GM12878 (cell line): ENCODE data around the gene DUSP7. TPM values are rescaled to one million over a fixed set of nuclear protein-coding genes. Genes with fewer than 3 reads are reported as not detected.
A peak's percentile ranks its signal among the peaks of the same experiment; 100 is the strongest.

Experiments used
- ATAC-seq: fragments of 200-7000 bp; cut with Tn5 transposase; 3 replicates; pipeline ENCODE4 v1.9.1; 2020; ENCODE audit warnings: mild to moderate bottlenecking, moderate library complexity
- BruUV-seq: library from RNA; stranded (reverse); fragments of 400-500 nt; replicated peaks from 2 replicates; lab custom pipeline; 2021; lab: Mats Ljungman, UMichigan
- CTCF ChIA-PET: fragments of 300-600 bp; sonication (Branson Sonifier 250); formaldehyde crosslinking; extraction: SDS; loops from one replicate; lab custom pipeline; 2021; ENCODE audit warnings: inconsistent platforms; lab: Yijun Ruan, JAX
- POLR2A ChIA-PET: fragments of 350-600 bp; formaldehyde crosslinking; extraction: SDS; loops from one replicate; lab custom pipeline; 2021; ENCODE audit warnings: inconsistent platforms; lab: Charles Lee
- RAD21 ChIA-PET: fragments of 300-600 bp; sonication (Branson Sonifier 250); formaldehyde crosslinking; loops from one replicate; lab custom pipeline; 2023; ENCODE audit warnings: antibody characterized with exemption; ENCODE audit not compliant: unreplicated experiment; lab: Charles Lee
- SMC1A ChIA-PET: fragments of 300-600 bp; sonication (Branson Sonifier 250); formaldehyde crosslinking; loops from one replicate; lab custom pipeline; 2023; ENCODE audit not compliant: unreplicated experiment, uncharacterized antibody; lab: Charles Lee
- DNase-seq: peaks from one replicate; pipeline ENCODE4 v3.0.0-alpha.2; 2011; ENCODE audit warnings: low read depth, low spot score
- FAIRE-seq: peaks from 3 replicates; lab custom pipeline; 2011; peaks lifted over from hg19 to GRCh38; lab: Jason Lieb, UNC
- H2AFZ ChIP-seq: 2 replicates; pipeline ENCODE4 v1.6.0; 2011; ENCODE audit warnings: low read depth, low read length, control low read depth; ENCODE audit not compliant: control insufficient read depth
- H3K27ac ChIP-seq: 2 replicates; pipeline ENCODE4 v1.5.1; 2011; ENCODE audit warnings: control low read depth; ENCODE audit not compliant: control insufficient read depth, insufficient read depth
- H3K27me3 ChIP-seq, 2 experiments: replicated peaks in 1 of 2; 2 replicates each; pipeline versions ENCODE4 v1.6.0 to v1.6.1; 2011; ENCODE audit warnings: low read length in 1 of 2; ENCODE audit not compliant: control insufficient read depth in 2 of 2, insufficient read depth in 2 of 2
- H3K36me3 ChIP-seq, 2 experiments: 2 replicates each; pipeline ENCODE4 v1.5.1; 2011; ENCODE audit warnings: low read length in 1 of 2; ENCODE audit not compliant: control insufficient read depth in 2 of 2, insufficient read depth in 2 of 2
- H3K4me1 ChIP-seq: 2 replicates; pipeline ENCODE4 v1.6.1; 2011; ENCODE audit warnings: mild to moderate bottlenecking, low read length, moderate library complexity, mixed read lengths; ENCODE audit not compliant: control insufficient read depth, insufficient read depth
- H3K4me2 ChIP-seq: 2 replicates; pipeline ENCODE4 v1.6.0; 2011; ENCODE audit warnings: control low read depth; ENCODE audit not compliant: control insufficient read depth, insufficient read depth
- H3K4me3 ChIP-seq: fragments of 200-600 bp; sonication (generic); 2 replicates; pipeline ENCODE4 v1.5.1; 2016
- H3K79me2 ChIP-seq: 2 replicates; pipeline ENCODE4 v1.6.0; 2011; ENCODE audit warnings: low read length; ENCODE audit not compliant: control insufficient read depth, insufficient read depth
- H3K9ac ChIP-seq: 2 replicates; pipeline ENCODE4 v1.8.0; 2011; ENCODE audit warnings: low read length, control low read depth, mixed read lengths; ENCODE audit not compliant: control insufficient read depth, insufficient read depth
- H3K9me3 ChIP-seq: replicated peaks from 3 replicates; pipeline ENCODE4 v1.5.1; 2011; ENCODE audit warnings: mild to moderate bottlenecking, low read length; ENCODE audit not compliant: control insufficient read depth, insufficient read depth
- H4K20me1 ChIP-seq: 2 replicates; pipeline ENCODE4 v1.6.0; 2011; ENCODE audit not compliant: control insufficient read depth, insufficient read depth
- BHLHE40 ChIP-seq, 2 experiments: fragments of 450-650 bp in 1 of 2; IDR thresholded peaks; 2 replicates each; pipeline ENCODE4 v1.6.1; 2011 to 2017; ENCODE audit warnings: low read depth in 2 of 2, borderline replicate concordance in 1 of 2, improper control_type of control experiment in 1 of 2, low read length in 1 of 2, mild to moderate bottlenecking in 1 of 2
- ETV6 ChIP-seq, 2 experiments: fragments of 450-650 bp in 1 of 2; IDR thresholded peaks in 1 of 2; conservative IDR thresholded peaks in 1 of 2; 2 replicates each; pipeline ENCODE4 v1.6.1; 2014; ENCODE audit warnings: antibody characterized with exemption in 1 of 2, borderline replicate concordance in 1 of 2, low read depth in 1 of 2, mild to moderate bottlenecking in 1 of 2, moderate library complexity in 1 of 2
- GATAD2B ChIP-seq: fragments of 450-650 bp; conservative IDR thresholded peaks from 2 replicates; pipeline ENCODE4 v1.6.1; 2017; ENCODE audit warnings: low read depth, mild to moderate bottlenecking, moderate library complexity
- JUND ChIP-seq: IDR thresholded peaks from 2 replicates; pipeline ENCODE4 v1.6.1; 2012; ENCODE audit warnings: low read depth, mild to moderate bottlenecking, low read length, improper control_type of control experiment, moderate library complexity
- KLF5 ChIP-seq: fragments of 450-650 bp; IDR thresholded peaks from 2 replicates; pipeline ENCODE4 v1.6.1; 2014; ENCODE audit warnings: mild to moderate bottlenecking; ENCODE audit not compliant: partially characterized antibody
- MYB ChIP-seq: fragments of 150-350 bp; IDR thresholded peaks from 2 replicates; pipeline ENCODE4 v1.6.1; 2014; ENCODE audit warnings: mild to moderate bottlenecking, low read depth, low read length, borderline replicate concordance
- NFIC ChIP-seq: IDR thresholded peaks from 2 replicates; pipeline ENCODE4 v1.6.1; 2012; ENCODE audit warnings: low read depth, mild to moderate bottlenecking, inconsistent platforms, low read length, moderate library complexity
- RAD21 ChIP-seq: IDR thresholded peaks from 2 replicates; pipeline ENCODE4 v1.6.1; 2011; ENCODE audit warnings: mild to moderate bottlenecking, low read depth, low read length, moderate library complexity; ENCODE audit not compliant: insufficient read depth
- RCOR1 ChIP-seq: conservative IDR thresholded peaks from 2 replicates; pipeline ENCODE4 v1.6.1; 2012; ENCODE audit warnings: low read depth, low read length, improper control_type of control experiment
- SPI1 ChIP-seq: IDR thresholded peaks from 2 replicates; pipeline ENCODE4 v1.6.1; 2011; ENCODE audit warnings: low read depth, mild to moderate bottlenecking, low read length, moderate library complexity, borderline replicate concordance; ENCODE audit not compliant: insufficient read depth
- WGBS: methylation state at CpG from one replicate; pipeline ENCODE4 v1.1.6; 2016; ENCODE audit warnings: low lambda C conversion rate; ENCODE audit not compliant: insufficient replicate concordance, insufficient coverage; ENCODE audit errors: missing lambda C conversion rate; 5-methylcytosine and 5-hydroxymethylcytosine counted together
- in situ Hi-C: fragments of 300-500 bp; cut with MboI; formaldehyde crosslinking; loops from 9 replicates; pipeline ENCODE4 v1.14.3; 2018; ENCODE audit warnings: mixed read lengths
- intact Hi-C: fragments of 100-400 bp; cut with micrococcal nuclease; formaldehyde crosslinking; loops from one replicate; pipeline ENCODE4 v1.14.2; 2022; ENCODE audit not compliant: unreplicated experiment
- polyA plus RNA-seq, 11 experiments: library from polyadenylated mRNA; depleted of rRNA in 4 of 11; unstranded in 6 of 11; stranded (reverse) in 5 of 11; fragments of >200 nt; fragmentation: Nextera tagmentation in 4 of 11; fragmentation: Illumina TruSeq in 1 of 11; extraction: Ambion mirVana in 4 of 11; extraction: Trizol in 1 of 11; gene quantifications; 1 replicate in 1 of 11; 2 replicates in 10 of 11; pipeline versions ENCODE4 v1.2.1 to v1.2.3, GENCODE V29; 2011 to 2016; ENCODE audit warnings: inconsistent platforms in 2 of 11, missing spikeins in 2 of 11, low read depth in 1 of 11
- total RNA-seq, 4 experiments: library from RNA; depleted of rRNA in 3 of 4; stranded (reverse); fragments of >200 nt in 3 of 4; fragmentation: Illumina TruSeq in 1 of 4; extraction: Trizol in 1 of 4; gene quantifications; 2 replicates each; pipeline versions ENCODE4 v1.2.1 to v1.2.3, GENCODE V29; 2013 to 2021
- TF ChIP-seq, protein P1 (sequence below), 3 experiments: IDR thresholded peaks in 2 of 3; conservative IDR thresholded peaks in 1 of 3; 2 replicates each; pipeline ENCODE4 v1.5.1; 2011; ENCODE audit warnings: low read depth in 3 of 3, low read length in 3 of 3, mild to moderate bottlenecking in 3 of 3, control low read depth in 2 of 3, moderate library complexity in 2 of 3, inconsistent platforms in 1 of 3, mixed read lengths in 1 of 3; ENCODE audit not compliant: control insufficient read depth in 2 of 3, insufficient read depth in 1 of 3; ENCODE audit errors: extremely low read depth in 1 of 3
- TF ChIP-seq, protein P2 (sequence below): fragments of 450-650 bp; IDR thresholded peaks from 2 replicates; pipeline ENCODE4 v1.6.1; 2016; ENCODE audit warnings: mild to moderate bottlenecking, moderate library complexity, borderline replicate concordance

DUSP7 gene
- total and polyA plus RNA-seq, 10 of the 15 experiments (the other 5 are each of a cell fraction or from before 2014, with no cell fraction given), result 0.73 to 17.0 (median 7.9) TPM

DNA sequence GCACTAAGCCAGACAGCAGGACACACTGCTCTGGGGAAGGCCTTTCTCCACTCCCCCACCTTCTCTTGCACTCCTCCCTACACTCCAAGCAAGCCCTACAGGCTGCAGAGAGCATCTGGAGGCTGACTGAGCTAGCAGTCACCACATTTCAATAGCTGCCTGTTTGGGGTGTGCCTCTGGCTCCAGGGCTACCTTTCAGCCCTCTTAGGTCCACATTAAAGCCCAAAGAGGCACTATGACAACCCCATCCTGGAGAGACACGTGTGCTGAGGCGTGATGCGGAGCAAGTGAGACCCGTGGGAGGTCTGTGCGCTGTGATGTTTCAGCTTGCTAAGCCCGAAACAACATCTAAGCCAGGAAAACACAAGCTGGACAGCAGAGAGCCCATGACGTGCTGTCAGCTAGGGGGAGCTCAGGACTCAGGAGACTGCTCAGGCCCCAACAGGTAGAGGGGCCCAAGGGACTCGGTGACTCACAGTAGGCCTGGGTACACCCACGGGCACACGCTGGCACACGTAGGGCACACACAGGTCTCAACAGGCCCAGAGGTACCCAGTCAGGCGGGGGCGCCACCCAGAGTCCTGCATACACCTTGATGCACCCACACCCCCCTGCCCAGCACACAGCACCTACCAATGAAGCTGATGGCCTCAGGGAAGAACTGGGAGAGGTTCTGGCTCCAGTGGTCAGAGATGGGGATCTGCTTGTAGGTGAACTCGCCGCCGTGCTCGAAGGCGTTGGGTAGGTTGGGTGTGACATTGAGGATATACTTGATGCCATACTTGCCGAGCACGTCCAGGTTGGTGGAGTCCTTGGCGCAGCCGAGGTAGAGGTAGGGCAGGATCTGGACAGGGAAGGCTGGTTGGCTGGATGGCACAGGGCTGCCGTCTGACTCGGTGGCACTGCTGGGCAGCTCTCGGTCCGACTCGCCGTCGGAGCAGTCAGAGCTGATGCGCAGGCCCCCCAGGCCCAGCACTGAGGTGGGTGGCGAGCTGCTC lies 2.8 kb downstream of the DUSP7 start (continued):
- peak; percentile 22 to 60; a peak in 2 of 4 replicates for TF ChIP-seq BHLHE40 (IDR thresholded peaks at IDR 0.05; ENCODE audit: borderline replicate concordance in 1 of 2, low read depth in 2 of 2, low read length in 1 of 2)
- no peak for TF ChIP-seq RCOR1
- peak; percentile 60 for TF ChIP-seq RAD21
- no peak for TF ChIP-seq SPI1
- TF ChIP-seq GATAD2B, result peak; percentile 73; the same call in 1 of the 2 replicates

DNA sequence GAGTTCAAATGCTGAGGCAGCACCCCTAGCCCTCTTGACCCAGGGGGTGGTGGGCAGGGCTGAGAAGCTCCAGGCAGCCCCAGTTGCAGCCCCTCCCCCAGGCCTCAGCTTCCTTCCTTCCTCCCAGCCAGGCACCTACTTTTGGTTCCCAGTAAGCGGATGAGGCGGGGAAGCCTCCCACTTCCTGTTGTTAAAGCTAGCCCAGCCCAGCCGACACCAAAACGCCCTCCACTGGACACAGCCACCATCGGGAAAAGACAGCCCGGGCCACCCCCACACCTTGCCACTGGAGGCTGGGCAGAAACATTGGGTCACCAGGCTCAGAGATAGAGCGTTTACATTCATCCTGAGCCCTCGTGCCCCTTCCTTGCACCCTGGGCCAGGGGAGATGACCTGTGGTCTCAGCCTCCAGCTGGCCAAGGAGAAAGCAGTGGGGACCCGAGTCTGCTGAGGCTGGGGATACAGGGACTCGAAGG lies 3.5 kb downstream of the DUSP7 start:
- no peaks in the 10 kb centered on the region for H4K20me1 ChIP-seq
- in situ Hi-C loops (no loop called here), intact Hi-C loops (loop anchor here (1.0 kb wide), 4 partner anchors 29 to 91 kb away; no protein-coding TSS in a partner anchor)
- H3K27ac ChIP-seq, result peak overlapping the region; percentile 67
- DNase-seq (peak; percentile 36), ATAC-seq (peak; percentile 6), FAIRE-seq (peak; percentile 73)
- H3K36me3 ChIP-seq, result peaks cover 4 to 21% of the 10 kb centered on the region in 2 experiments
- H3K27me3 ChIP-seq, result no peaks in the 10 kb centered on the region
- ChIA-PET RAD21 (interaction anchor here (0.7 to 4.5 kb wide), 34 partner anchors 9 to 334 kb away, joined by 3 to 165 read pairs (median 8); partner anchors contain the start of genes ACY1, PARP3, POC1A and RPL29), CTCF (interaction anchor here (0.6 to 9.7 kb wide), 43 partner anchors 9 to 395 kb away, joined by 3 to 334 read pairs (median 7); partner anchors contain the start of genes ABHD14B, ACY1, PARP3 and POC1A), SMC1A (interaction anchor here (0.8 to 9.7 kb wide), 24 partner anchors 9 to 224 kb away, joined by 3 to 179 read pairs (median 5); partner anchors contain the start of genes ABHD14B, PARP3 and RPL29), POLR2A (interaction anchor here (0.5 to 3.4 kb wide), 23 partner anchors 9 to 110 kb away, joined by 3 to 21 read pairs (median 4); partner anchors contain the start of gene RPL29)
- WGBS, result 11% methylated on average over 10 of the region's 10 CpGs
- H3K9me3 ChIP-seq, result no peaks in the 10 kb centered on the region
- peaks cover 21% of the 10 kb centered on the region for H3K4me1 ChIP-seq
- peaks cover 41% of the 10 kb centered on the region for H3K79me2 ChIP-seq
- peak overlapping the region; percentile 36; the same call in 1 of the 2 replicates for H2AFZ ChIP-seq
- peak overlapping the region; percentile 68 for H3K4me2 ChIP-seq
- H3K9ac ChIP-seq, result peak overlapping the region; percentile 42
- BruUV-seq, result no TSS peak
- peak overlapping the region; percentile 100 for H3K4me3 ChIP-seq
- TF ChIP-seq, protein P1, sequence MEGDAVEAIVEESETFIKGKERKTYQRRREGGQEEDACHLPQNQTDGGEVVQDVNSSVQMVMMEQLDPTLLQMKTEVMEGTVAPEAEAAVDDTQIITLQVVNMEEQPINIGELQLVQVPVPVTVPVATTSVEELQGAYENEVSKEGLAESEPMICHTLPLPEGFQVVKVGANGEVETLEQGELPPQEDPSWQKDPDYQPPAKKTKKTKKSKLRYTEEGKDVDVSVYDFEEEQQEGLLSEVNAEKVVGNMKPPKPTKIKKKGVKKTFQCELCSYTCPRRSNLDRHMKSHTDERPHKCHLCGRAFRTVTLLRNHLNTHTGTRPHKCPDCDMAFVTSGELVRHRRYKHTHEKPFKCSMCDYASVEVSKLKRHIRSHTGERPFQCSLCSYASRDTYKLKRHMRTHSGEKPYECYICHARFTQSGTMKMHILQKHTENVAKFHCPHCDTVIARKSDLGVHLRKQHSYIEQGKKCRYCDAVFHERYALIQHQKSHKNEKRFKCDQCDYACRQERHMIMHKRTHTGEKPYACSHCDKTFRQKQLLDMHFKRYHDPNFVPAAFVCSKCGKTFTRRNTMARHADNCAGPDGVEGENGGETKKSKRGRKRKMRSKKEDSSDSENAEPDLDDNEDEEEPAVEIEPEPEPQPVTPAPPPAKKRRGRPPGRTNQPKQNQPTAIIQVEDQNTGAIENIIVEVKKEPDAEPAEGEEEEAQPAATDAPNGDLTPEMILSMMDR (IDR thresholded peaks at IDR 0.05 in 2 of 3, conservative IDR thresholded peaks at IDR 0.05 in 1 of 3; ENCODE audit: control insufficient read depth in 2 of 3, extremely low read depth in 1 of 3, insufficient read depth in 1 of 3, low read depth in 3 of 3, low read length in 3 of 3), result peak in 2 of 3 experiments; percentile 25 to 62; a peak in 3 of 6 replicates
- TF ChIP-seq KLF5, result no peak
- TF ChIP-seq, protein P2, sequence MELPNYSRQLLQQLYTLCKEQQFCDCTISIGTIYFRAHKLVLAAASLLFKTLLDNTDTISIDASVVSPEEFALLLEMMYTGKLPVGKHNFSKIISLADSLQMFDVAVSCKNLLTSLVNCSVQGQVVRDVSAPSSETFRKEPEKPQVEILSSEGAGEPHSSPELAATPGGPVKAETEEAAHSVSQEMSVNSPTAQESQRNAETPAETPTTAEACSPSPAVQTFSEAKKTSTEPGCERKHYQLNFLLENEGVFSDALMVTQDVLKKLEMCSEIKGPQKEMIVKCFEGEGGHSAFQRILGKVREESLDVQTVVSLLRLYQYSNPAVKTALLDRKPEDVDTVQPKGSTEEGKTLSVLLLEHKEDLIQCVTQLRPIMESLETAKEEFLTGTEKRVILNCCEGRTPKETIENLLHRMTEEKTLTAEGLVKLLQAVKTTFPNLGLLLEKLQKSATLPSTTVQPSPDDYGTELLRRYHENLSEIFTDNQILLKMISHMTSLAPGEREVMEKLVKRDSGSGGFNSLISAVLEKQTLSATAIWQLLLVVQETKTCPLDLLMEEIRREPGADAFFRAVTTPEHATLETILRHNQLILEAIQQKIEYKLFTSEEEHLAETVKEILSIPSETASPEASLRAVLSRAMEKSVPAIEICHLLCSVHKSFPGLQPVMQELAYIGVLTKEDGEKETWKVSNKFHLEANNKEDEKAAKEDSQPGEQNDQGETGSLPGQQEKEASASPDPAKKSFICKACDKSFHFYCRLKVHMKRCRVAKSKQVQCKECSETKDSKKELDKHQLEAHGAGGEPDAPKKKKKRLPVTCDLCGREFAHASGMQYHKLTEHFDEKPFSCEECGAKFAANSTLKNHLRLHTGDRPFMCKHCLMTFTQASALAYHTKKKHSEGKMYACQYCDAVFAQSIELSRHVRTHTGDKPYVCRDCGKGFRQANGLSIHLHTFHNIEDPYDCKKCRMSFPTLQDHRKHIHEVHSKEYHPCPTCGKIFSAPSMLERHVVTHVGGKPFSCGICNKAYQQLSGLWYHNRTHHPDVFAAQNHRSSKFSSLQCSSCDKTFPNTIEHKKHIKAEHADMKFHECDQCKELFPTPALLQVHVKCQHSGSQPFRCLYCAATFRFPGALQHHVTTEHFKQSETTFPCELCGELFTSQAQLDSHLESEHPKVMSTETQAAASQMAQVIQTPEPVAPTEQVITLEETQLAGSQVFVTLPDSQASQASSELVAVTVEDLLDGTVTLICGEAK, result peak; percentile 56; the same call in 1 of the 2 replicates
- TF ChIP-seq NFIC, result no peak
- no peak for TF ChIP-seq JUND
- no peak for TF ChIP-seq MYB
- peak in 1 of 2 experiments; percentile 67; a peak in 1 of 4 replicates for TF ChIP-seq ETV6 (conservative IDR thresholded peaks at IDR 0.05 in 1 of 2, IDR thresholded peaks at IDR 0.05 in 1 of 2; ENCODE audit: borderline replicate concordance in 1 of 2, low read depth in 1 of 2)
